Glomerular visceral epithelial cell (primary cell): Measurements from ENCODE around the gene FAM107A.

Source experiments
- DNase-seq: peaks from one replicate; pipeline ENCODE4 v3.0.0-alpha.2; 2016; ENCODE audit errors: extremely low spot score

The FAM107A gene

GRCh38 chr3:58591517-58592510, 14.6 kb upstream of the FAM107A start:
- DNase-seq = no peak

GRCh38 chr3:58588030-58588614, 10.9 kb upstream of the FAM107A start:
- no peak for DNase-seq

- no peak for DNase-seq
Observed at GRCh38 chr3:58586776-58587192, 9.6 kb upstream of the FAM107A start.

- DNase-seq = peak; percentile 92
Observed at GRCh38 chr3:58585994-58586393, 8.8 kb upstream of the FAM107A start.

GRCh38 chr3:58585005-58585786, 8.0 kb upstream of the FAM107A start:
- DNase-seq = peak; percentile 82

- DNase-seq = no peak
Observed at GRCh38 chr3:58584690-58585004, 7.5 kb upstream of the FAM107A start.

- peak; percentile 57 for DNase-seq
Observed at GRCh38 chr3:58581328-58582091, 4.3 kb upstream of the FAM107A start.

- no peak for DNase-seq
Observed at GRCh38 chr3:58580826-58581327, 3.7 kb upstream of the FAM107A start.

- DNase-seq = no peak
Observed at GRCh38 chr3:58578873-58579272, 1.7 kb upstream of the FAM107A start.

GRCh38 chr3:58576716-58577115, 475 bp downstream of the FAM107A start:
- DNase-seq = no peak

GRCh38 chr3:58575971-58576652, 1.1 kb downstream of the FAM107A start:
- DNase-seq = no peak

- no peak for DNase-seq
Observed at GRCh38 chr3:58574682-58575081, 2.5 kb downstream of the FAM107A start.

GRCh38 chr3:58574106-58574505, 3.1 kb downstream of the FAM107A start:
- no peak for DNase-seq

GRCh38 chr3:58573640-58574039, 3.6 kb downstream of the FAM107A start:
- DNase-seq = no peak

GRCh38 chr3:58572634-58573230, 4.5 kb downstream of the FAM107A start:
- no peak for DNase-seq

GRCh38 chr3:58572013-58572633, 5.1 kb downstream of the FAM107A start:
- DNase-seq = no peak

GRCh38 chr3:58570851-58571250, 6.3 kb downstream of the FAM107A start:
- DNase-seq = no peak

- DNase-seq = no peak
Observed at GRCh38 chr3:58569287-58570001, 7.7 kb downstream of the FAM107A start.

- DNase-seq = peak; percentile 73
Observed at GRCh38 chr3:58568572-58569286, 8.5 kb downstream of the FAM107A start.
